ENCODE data around the gene TRPC1.

- TF ChIP-seq POLR2AphosphoS5 (IDR thresholded peaks at IDR 0.05; ENCODE audit: borderline replicate concordance, low read depth, low read length) (no peak), EZH2 (IDR thresholded peaks at IDR 0.05) (no peak), FOXP2 (optimal IDR thresholded peaks at IDR 0.05; ENCODE audit: control extremely low read depth, extremely low read length, insufficient read depth) (no peak)
These were observed 14.6 kb upstream of the TRPC1 start for GRCh38 chr3:142709207-142709606.
